T47D (cell line): ENCODE measurements around the gene TMEM131L.
A peak's percentile ranks its signal among the peaks of the same experiment; 100 is the strongest.

Experiments used
- DNase-seq, 2 experiments: peaks; one replicate each; pipeline versions ENCODE4 v3.0.0 to v3.0.0-alpha.2; 2011 to 2012; ENCODE audit warnings: low read depth in 1 of 2, low spot score in 1 of 2
- JUND ChIP-seq: IDR thresholded peaks from 2 replicates; pipeline ENCODE4 v1.6.1; 2012; ENCODE audit warnings: low read depth
- in situ Hi-C: cut with HindIII; loops from 2 replicates; pipeline ENCODE4 v1.10.0; 2016; ENCODE audit warnings: low sequenced_read_pairs, low pct_unique_long_range_greater_than_20kb

Gene TMEM131L

DNA sequence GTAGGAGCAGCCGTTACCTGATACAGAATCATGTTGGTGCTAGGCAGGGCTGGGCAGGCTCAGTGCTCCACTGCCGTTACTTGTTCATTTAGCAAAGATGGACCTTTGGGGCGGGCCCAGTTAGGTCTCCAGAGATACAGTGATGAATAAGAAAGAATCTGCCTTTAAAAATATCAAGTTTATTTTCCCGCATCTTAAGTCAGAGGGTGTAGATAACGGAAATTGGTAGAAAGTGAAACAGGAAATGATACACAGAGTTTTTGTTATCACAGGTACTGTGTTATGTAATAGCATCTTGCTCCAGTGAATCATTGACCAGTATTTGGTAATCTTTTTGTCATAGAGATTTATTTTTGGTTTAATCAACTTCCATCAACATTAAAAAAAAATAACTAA lies 5.5 kb downstream of the TMEM131L start:
- no peak for DNase-seq
- in situ Hi-C loops: no loop called here
- no peak for TF ChIP-seq JUND

- TF ChIP-seq JUND: no peak
- DNase-seq: no peak
- in situ Hi-C loops: no loop called here
These were observed 6.2 kb downstream of the TMEM131L start for GRCh38 chr4:153472122-153473037.

GRCh38 chr4:153474251-153474650 lies 8.1 kb downstream of the TMEM131L start:
- in situ Hi-C loops: no loop called here
- DNase-seq: no peak
- no peak for TF ChIP-seq JUND

- in situ Hi-C loops: no loop called here
- no peak for DNase-seq
- no peak for TF ChIP-seq JUND
These were observed 10.8 kb downstream of the TMEM131L start for GRCh38 chr4:153476829-153477574.

GRCh38 chr4:153479101-153479500 lies 12.9 kb downstream of the TMEM131L start:
- no peak for TF ChIP-seq JUND

GRCh38 chr4:153480704-153481103 lies 14.5 kb downstream of the TMEM131L start:
- TF ChIP-seq JUND: no peak
- in situ Hi-C loops: no loop called here
- DNase-seq: no peak

More at GRCh38 chr4:153479101-153479500, 12.9 kb downstream of the TMEM131L start:
- in situ Hi-C loops: no loop called here
- no peak for DNase-seq

- TF ChIP-seq JUND: no peak
- no peak for DNase-seq
- in situ Hi-C loops: no loop called here
These were observed 15.3 kb downstream of the TMEM131L start for GRCh38 chr4:153481478-153481877.

DNA sequence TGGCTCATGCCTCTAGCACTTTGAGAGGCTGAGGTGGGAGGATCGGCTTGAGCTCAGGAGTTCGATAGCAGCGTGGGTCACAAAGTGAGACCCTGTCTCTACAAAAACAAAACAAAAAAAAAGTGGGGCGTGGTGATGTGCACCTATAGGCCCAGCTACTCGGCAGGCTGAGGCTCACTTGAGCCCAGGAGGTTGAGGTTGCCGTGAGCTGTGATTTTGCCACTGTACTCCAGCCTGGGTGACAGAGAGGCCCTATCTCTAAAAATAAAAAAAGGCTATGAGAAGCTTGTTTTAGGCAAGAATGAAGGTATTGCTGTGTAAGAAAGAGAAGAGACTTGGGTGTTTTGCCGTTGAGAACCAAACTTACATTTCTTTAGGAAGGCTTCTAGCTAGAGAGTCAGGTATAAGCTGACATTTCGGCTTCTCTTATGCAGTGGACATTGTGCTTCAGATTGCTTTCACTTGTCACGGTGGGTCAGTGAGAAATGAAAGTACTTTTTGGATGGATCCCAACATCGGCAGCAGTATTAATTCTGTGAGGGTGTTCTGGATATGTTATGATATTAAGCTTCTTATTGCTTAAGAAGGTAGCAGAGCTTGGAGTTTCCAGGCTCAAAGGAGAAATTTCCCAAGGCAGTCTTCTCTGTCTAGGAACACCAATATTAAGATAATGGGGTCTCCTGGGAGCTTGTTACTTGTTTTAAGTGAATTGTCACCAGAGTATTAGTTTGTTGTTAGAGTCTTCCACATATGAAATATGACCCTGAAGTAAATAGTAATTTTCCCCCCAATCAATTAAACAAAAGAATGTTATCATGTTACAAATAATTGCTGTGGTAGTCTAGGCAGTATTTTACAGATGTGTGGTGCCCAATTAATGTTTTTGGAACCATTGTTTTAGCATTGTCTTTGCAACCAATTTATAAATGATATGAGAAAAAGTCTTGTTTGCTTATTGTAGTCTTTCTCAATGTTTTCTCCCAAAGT lies 17.6 kb downstream of the TMEM131L start:
- in situ Hi-C loops: no loop called here
- no peak for DNase-seq
- TF ChIP-seq JUND: no peak

DNA sequence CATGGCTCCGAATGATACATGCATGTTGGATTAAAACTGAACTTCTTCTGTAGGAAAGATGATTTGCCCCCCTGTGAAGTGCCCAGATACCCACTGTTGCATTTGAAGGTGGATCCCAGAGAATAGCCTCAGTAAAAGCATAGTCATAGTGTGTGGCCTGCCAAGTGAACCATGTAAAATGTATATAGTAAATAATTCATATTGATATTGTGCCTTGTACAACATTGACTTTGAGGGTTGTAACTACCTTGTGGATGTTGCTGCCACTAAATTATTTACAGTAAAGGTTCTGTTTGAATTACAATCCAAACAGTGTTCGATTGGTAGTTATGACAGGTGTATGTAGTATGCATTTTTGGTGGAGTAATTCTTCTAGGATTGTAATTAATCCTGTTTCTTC lies 19.2 kb downstream of the TMEM131L start:
- TF ChIP-seq JUND: no peak
- peak; percentile 40 to 68 for DNase-seq
- in situ Hi-C loops: no loop called here

DNA sequence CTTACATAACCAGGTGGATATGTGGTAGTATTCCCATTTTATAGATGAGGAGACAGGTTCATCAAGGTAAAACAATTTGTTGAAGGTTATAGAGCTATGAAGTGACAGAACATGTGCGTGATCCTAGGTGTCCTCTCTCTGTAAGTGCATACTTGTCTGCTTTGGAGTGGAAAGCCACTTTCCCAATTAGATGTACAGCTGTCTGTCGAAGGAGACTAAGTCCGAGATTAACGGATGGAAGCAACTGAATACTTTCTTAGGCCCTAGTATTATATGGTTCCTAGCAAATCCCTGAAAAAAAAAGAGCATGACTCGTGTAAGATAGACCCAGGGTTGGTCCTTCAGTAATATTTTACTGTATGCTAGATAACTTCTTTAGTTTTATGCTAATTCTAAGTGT lies 19.7 kb downstream of the TMEM131L start:
- no peak for TF ChIP-seq JUND
- in situ Hi-C loops: no loop called here
- no peak for DNase-seq

DNA sequence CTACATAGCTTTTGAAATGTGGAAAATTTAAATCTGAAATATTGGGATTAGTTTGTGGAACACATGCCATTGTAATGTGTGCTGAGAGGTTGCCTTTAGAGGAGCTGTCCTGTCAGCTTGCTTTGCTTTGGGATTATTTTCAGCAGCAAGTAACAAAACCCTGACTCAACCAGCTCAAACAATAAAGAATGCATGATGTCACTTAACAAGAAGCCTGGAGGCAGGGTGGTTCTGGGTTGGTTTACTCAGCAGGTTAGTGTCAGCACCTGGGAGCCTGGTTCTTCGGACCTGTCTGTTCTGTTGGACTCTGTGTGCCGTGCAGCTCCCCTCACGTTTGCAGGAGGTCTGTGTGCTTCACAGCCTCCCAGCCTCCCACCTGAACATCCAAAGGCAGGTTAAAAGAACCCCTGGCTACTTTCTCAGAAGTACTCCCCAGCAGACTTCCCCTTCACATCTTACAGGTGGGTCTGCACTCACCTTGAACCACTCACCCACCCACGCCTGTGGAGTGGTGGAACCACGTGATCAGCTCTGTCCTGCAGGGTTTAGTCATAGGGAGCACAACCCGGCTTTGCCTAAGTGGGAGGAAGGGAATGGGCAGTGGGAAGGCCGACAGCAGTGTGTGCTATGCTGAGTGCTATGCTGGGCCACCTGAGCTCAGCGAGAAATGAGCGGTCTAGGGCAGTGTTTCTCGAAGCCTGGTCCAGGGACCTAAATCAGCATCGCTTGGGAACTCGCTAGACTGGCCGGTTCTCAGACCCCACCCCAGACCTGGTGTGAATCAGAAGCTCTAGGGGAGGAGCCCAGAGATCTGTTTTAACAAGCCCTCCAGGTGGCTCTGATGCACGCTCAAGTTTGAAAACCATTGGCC lies 20.4 kb downstream of the TMEM131L start:
- in situ Hi-C loops: no loop called here
- DNase-seq: peak; percentile 35 to 87

More for the DNA sequence above, 20.4 kb downstream of the TMEM131L start:
- 0 out of 2 replicates have a peak, but pooled peaks have one; percentile 58 for TF ChIP-seq JUND
